GOT3 (cell line): Measurements from ENCODE around the gene HNRNPM.
"Not testable (repeated sequence)": the region's sequence is repeated elsewhere in the genome, so short reads cannot be mapped to it uniquely, and the experiment has no call there.

Source experiments
- DNase-seq: peaks from one replicate; lab custom pipeline; 2025; ENCODE audit warnings: mixed read lengths; lab: John Stamatoyannopoulos, UW

The HNRNPM gene, protein sequence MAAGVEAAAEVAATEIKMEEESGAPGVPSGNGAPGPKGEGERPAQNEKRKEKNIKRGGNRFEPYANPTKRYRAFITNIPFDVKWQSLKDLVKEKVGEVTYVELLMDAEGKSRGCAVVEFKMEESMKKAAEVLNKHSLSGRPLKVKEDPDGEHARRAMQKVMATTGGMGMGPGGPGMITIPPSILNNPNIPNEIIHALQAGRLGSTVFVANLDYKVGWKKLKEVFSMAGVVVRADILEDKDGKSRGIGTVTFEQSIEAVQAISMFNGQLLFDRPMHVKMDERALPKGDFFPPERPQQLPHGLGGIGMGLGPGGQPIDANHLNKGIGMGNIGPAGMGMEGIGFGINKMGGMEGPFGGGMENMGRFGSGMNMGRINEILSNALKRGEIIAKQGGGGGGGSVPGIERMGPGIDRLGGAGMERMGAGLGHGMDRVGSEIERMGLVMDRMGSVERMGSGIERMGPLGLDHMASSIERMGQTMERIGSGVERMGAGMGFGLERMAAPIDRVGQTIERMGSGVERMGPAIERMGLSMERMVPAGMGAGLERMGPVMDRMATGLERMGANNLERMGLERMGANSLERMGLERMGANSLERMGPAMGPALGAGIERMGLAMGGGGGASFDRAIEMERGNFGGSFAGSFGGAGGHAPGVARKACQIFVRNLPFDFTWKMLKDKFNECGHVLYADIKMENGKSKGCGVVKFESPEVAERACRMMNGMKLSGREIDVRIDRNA

GRCh38 chr19:8444677-8445487 is at the start of gene HNRNPM:
Gene HNRNPM, plus strand, starts transcription at chr19:8444975. Its CDS starts 24 bp downstream, at chr19:8444999.
- DNase-seq = peak; percentile 94

- DNase-seq = no peak
Measured at GRCh38 chr19:8395621-8396082, 49.1 kb upstream of the HNRNPM start.

DNA sequence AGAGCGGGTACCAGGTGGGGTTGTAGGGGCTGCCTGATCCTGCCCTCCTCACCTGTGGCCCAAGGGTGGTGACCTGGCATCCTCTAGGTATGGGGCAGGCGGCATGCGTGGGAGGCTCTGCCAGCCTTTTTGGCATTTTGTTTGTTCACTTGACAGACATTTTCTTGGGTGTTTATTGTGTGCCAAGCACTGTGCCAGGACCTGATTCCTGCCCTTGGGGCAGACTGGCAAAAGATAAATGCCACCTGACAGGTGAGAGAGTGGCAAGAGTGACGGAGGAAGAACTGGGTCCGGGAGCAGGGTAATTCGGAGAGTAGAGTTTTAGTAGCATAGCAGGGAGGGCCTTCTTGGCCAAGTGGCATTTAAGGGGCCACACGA is 48.6 kb upstream of the HNRNPM start:
- no peak for DNase-seq

DNA sequence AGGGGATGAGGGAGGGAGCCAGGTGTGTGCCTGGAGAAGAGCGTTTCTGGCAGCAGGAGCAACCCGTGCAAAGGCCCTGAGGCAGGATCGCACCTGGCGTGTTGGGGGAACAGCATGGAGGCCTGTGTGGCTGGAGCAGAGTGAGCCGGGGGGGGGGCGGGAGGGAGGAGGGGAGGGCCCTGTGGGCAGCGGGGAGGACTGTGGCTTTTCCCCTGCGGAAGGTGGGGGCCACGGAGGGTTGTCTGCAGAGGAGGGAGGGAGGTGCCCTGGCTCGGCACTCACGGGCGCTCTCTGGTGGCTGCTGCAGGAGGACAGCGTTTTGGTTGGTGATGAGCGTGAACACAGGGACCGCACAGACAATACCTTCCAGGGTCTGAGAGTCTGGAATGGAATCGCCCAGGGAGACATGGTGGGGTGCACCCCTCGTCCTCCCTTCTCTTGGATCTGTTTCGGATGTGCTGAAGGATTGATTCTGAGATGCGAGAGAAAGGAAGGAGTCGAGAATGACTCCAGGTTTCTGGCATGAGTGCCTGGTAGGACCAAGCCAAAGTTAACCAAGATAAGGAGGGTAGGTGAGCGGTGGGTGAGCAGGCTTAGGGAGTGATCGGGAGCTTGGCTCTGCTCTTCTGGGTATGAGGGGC is 48.1 kb upstream of the HNRNPM start:
- no peak for DNase-seq

DNA sequence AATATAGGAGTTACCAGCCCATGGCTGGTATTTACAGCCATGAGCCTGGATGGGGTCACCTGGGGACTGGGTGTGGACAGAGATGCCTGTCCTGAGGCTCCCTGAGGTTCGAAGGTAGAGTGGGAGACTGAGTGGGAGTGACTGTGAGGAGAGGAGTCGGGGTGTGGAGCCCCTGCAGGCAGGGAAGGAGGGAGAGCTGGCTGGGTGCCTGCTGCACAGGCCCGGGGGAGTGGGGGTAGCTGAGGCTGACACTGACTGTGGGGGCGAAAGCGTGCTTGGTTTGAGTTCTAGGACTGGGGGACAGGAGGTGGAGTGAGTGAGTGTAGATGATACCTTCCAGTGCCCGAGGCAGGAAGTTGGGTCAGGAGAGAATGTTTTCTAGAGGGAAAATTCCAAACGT is 47.5 kb upstream of the HNRNPM start:
- no peak for DNase-seq

- DNase-seq = no peak
Measured at GRCh38 chr19:8397746-8398310, 46.9 kb upstream of the HNRNPM start.

- DNase-seq = no peak
Measured at GRCh38 chr19:8398311-8398771, 46.4 kb upstream of the HNRNPM start.

DNA sequence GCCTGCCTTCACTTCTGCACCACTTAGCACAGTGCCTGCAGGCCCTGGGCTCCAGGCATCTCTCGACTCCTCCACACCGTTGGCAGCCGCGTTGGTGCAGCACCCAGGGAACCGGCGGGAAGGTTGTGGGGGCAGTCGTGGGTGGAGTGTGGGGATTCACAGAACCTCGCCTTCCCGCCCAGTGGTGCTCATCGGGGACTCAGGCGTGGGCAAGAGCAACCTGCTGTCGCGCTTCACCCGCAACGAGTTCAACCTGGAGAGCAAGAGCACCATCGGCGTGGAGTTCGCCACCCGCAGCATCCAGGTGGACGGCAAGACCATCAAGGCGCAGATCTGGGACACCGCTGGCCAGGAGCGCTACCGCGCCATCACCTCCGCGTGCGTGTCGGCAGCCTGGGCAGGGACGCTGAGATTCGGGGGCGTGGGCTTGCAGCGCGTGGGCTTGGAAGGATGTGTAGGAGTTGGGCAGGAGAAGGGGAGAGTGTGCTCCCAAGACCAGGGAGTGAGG is 45.0 kb upstream of the HNRNPM start:
- no peak for DNase-seq

GRCh38 chr19:8401981-8402411 is 42.8 kb upstream of the HNRNPM start:
- DNase-seq = no peak

- no peak for DNase-seq
Measured at GRCh38 chr19:8403098-8403819, 41.5 kb upstream of the HNRNPM start.

GRCh38 chr19:8403820-8404109 is 41.0 kb upstream of the HNRNPM start:
- DNase-seq = no peak

GRCh38 chr19:8404391-8405151 is 40.2 kb upstream of the HNRNPM start:
- no peak for DNase-seq

DNA sequence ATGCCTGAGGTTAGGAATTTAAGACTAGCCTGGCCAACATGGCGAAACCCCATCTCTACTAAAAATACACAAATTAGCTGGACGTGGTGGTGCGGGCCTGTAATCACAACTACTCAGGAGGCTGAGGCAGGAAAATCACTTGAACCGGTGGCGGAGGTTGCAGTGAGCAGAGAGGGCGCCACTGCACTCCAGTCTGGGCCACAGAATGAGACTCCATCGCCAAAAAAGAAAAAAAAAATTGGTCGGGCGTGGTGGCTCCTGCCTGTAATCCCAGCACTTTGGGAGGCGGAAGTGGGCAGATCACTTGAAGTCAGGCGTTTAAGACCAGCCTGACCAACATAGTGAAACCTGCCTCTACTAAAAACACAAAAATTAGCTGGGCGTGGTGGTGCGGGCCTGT is 34.1 kb upstream of the HNRNPM start:
- not testable (repeated sequence) for DNase-seq

DNA sequence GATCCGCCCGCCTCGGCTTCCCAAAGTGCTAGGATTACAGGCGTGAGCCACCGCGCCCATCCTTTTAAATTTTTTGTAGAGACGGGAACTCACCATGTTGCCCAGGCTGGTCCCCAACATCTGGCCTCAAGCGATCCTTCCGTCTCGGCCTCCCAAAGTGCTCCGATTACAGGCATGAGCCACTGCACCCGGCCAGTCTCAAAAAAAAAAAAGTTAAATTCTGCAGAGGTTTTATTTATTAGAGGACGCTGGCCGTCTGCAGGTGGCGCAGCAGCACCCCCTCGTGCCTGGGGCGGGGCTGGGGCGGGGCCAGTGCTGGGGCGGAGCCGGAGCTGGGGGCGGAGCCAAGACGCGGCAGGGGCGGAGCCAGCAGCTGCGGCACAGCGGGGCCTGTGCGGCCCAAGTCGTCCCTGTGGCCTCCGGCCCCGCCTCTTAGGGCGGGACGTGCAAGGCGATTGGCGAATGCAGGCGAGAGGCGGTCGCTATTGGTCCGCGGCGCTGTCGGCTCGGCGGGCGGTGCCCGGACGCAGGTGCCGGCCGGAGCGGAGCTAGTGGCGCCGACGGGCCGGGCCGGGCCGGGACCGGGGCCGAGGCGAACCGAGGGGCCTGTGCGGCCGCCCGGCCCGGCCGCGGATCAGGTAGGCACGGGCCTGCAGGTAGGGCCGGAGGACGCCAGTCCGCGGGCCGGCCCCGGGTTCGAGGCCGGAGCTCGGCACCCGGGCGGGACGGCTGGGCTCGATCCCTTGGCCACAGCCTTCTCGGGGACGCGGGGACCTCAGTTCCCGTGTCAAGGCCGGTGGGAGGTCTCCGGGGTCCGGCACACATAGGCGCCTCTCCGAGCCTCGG is 31.8 kb upstream of the HNRNPM start, which contains the start of gene MARCHF2:
TSS of gene MARCHF2 (plus strand) at position 523 of the 846 bp plus-strand sequence. CDS start 8,536 bp downstream, outside the sequence.
- peak; percentile 89 for DNase-seq

GRCh38 chr19:8413629-8413995 is 31.2 kb upstream of the HNRNPM start:
- DNase-seq = no peak

DNA sequence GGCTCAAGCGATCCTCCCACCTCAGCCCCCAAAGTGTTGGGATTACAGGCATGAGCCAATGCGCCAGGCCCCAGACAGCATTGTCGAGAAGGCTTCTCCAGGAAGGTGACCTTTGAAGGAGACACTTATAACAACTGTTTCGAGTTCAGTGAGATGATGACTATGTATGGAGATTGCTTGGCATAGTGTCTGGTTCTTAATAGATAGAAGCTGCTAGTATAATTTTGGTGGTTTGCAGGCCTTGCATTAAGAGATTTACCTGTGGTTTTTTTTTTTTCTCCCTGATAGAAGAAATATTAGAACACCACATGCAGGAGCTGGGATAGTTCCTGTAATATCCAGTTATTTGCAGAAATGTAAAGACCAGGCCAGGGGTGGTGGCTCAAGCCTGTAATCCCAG is 28.0 kb upstream of the HNRNPM start:
- DNase-seq = no peak

DNA sequence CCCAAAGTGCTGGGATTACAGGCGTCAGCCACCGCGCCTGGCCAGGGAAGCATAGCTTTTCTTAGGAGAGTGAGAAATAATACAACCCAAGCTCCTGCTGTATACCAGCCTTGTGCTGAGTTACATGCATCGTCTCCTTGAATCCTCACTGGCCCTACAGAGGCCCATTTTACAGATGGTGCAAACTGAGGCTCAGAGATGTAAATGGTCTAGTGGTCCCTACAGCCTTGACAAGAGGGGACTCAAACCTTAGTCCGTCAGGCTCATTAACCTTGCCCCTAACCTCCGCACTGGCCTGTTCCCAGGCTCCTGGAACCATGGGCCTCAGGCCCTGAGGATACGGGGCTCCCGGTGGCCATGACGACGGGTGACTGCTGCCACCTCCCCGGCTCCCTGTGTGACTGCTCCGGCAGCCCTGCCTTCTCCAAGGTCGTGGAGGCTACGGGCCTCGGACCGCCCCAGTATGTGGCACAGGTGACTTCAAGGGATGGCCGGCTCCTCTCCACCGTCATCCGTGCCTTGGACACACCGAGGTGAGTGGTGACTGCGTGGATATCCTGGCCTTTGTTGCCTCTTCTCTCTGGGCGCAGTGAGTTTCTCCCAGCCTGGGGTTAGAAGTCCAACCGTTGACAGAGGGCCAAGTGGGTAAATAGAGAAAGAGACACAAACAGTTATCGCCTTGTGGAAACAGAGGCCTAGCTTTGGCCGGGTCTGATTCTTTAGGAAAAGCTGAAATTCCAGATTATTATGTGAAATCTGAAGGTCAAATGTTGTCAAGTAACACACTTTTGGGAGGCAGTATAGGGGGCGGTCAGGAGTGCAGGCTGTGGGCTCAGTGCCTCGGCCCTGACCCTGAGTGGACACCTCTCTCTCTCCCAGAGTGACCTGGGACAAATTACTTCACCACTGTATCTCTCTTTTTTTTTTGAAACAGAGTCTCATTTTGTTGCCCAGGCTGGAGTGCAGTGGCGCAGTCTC is 23.0 kb upstream of the HNRNPM start:
- DNase-seq = no peak

GRCh38 chr19:8423817-8424223 is 21.0 kb upstream of the HNRNPM start:
- DNase-seq = peak; percentile 69
